ENCODE data around the gene ZNF200. TPM values are rescaled to one million over a fixed set of nuclear protein-coding genes. Genes with fewer than 3 reads are reported as not detected.
A peak's percentile ranks its signal among the peaks of the same experiment; 100 is the strongest.

ZNF200 gene
- total RNA-seq, 1 experiment from 2014 or later, result 8.8 TPM

- Histone ChIP-seq H3K27me3 (ENCODE audit: insufficient read depth, low read length) (no peaks in the 10 kb centered on the region), H3K36me3 (ENCODE audit: control insufficient read depth in 1 of 2, insufficient read depth in 2 of 2, low read length in 2 of 2) (no peaks in the 10 kb centered on the region), H3K4me2 (ENCODE audit: low read length) (peak overlapping the region; percentile 41), H3K9me3 (ENCODE audit: control insufficient read depth in 1 of 2, insufficient read depth in 1 of 2, low read depth in 1 of 2, low read length in 2 of 2) (no peaks in the 10 kb centered on the region), H3K27ac (ENCODE audit: low read depth, low read length) (peak overlapping the region; percentile 4; the same call in 1 of the 2 replicates), H4K20me1 (ENCODE audit: insufficient read depth) (no peaks in the 10 kb centered on the region), H2AFZ (ENCODE audit: low read depth, low read length, poor library complexity, severe bottlenecking) (no peak overlapping the region), H3K4me3 (replicated peaks in 1 of 2; ENCODE audit: low read depth in 1 of 2, low read length in 2 of 2) (no peak overlapping the region), H3K9ac (ENCODE audit: low read length) (no peak overlapping the region), H3K79me2 (ENCODE audit: insufficient read depth, low read length) (no peaks in the 10 kb centered on the region), H3K9me2 (ENCODE audit: insufficient read depth) (no peaks in the 10 kb centered on the region), H3K4me1 (ENCODE audit: control insufficient read depth in 1 of 2, insufficient read depth in 2 of 2, low read length in 2 of 2) (peaks cover 11 to 43% of the 10 kb centered on the region in 2 experiments; a peak in 3 of 4 replicates)
- intact Hi-C loops (cut with micrococcal nuclease), result loop anchor here (5.0 kb wide), 2 partner anchors 35 to 270 kb away; no protein-coding TSS in a partner anchor
- TF ChIP-seq YY1 (IDR thresholded peaks at IDR 0.05; ENCODE audit: extremely low read depth, insufficient replicate concordance, low read depth, low read length) (no peak), EZH2phosphoT487 (IDR thresholded peaks at IDR 0.05; ENCODE audit: borderline replicate concordance) (no peak), MAX (IDR thresholded peaks at IDR 0.05) (no peak), CBX3 (IDR thresholded peaks at IDR 0.05; ENCODE audit: low read depth) (no peak), POLR2AphosphoS5 (IDR thresholded peaks at IDR 0.05; ENCODE audit: low read depth, low read length) (no peak), POLR2A (IDR thresholded peaks at IDR 0.05; ENCODE audit: borderline replicate concordance, extremely low read depth, insufficient read depth, insufficient read length) (no peak), SRF (IDR thresholded peaks at IDR 0.05; ENCODE audit: low read depth) (no peak), JUND (IDR thresholded peaks at IDR 0.05) (no peak), ZFX (IDR thresholded peaks at IDR 0.05) (no peak), EZH2 (IDR thresholded peaks at IDR 0.05) (no peak), FOSL1 (IDR thresholded peaks at IDR 0.05; ENCODE audit: low read depth) (no peak)
- TF ChIP-seq, protein P1, sequence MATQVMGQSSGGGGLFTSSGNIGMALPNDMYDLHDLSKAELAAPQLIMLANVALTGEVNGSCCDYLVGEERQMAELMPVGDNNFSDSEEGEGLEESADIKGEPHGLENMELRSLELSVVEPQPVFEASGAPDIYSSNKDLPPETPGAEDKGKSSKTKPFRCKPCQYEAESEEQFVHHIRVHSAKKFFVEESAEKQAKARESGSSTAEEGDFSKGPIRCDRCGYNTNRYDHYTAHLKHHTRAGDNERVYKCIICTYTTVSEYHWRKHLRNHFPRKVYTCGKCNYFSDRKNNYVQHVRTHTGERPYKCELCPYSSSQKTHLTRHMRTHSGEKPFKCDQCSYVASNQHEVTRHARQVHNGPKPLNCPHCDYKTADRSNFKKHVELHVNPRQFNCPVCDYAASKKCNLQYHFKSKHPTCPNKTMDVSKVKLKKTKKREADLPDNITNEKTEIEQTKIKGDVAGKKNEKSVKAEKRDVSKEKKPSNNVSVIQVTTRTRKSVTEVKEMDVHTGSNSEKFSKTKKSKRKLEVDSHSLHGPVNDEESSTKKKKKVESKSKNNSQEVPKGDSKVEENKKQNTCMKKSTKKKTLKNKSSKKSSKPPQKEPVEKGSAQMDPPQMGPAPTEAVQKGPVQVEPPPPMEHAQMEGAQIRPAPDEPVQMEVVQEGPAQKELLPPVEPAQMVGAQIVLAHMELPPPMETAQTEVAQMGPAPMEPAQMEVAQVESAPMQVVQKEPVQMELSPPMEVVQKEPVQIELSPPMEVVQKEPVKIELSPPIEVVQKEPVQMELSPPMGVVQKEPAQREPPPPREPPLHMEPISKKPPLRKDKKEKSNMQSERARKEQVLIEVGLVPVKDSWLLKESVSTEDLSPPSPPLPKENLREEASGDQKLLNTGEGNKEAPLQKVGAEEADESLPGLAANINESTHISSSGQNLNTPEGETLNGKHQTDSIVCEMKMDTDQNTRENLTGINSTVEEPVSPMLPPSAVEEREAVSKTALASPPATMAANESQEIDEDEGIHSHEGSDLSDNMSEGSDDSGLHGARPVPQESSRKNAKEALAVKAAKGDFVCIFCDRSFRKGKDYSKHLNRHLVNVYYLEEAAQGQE (IDR thresholded peaks at IDR 0.05; ENCODE audit: low read depth), result no peak
- TF ChIP-seq, protein P2, sequence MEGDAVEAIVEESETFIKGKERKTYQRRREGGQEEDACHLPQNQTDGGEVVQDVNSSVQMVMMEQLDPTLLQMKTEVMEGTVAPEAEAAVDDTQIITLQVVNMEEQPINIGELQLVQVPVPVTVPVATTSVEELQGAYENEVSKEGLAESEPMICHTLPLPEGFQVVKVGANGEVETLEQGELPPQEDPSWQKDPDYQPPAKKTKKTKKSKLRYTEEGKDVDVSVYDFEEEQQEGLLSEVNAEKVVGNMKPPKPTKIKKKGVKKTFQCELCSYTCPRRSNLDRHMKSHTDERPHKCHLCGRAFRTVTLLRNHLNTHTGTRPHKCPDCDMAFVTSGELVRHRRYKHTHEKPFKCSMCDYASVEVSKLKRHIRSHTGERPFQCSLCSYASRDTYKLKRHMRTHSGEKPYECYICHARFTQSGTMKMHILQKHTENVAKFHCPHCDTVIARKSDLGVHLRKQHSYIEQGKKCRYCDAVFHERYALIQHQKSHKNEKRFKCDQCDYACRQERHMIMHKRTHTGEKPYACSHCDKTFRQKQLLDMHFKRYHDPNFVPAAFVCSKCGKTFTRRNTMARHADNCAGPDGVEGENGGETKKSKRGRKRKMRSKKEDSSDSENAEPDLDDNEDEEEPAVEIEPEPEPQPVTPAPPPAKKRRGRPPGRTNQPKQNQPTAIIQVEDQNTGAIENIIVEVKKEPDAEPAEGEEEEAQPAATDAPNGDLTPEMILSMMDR (IDR thresholded peaks at IDR 0.05 in 2 of 3, conservative IDR thresholded peaks at IDR 0.05 in 1 of 3; ENCODE audit: borderline replicate concordance in 1 of 3, insufficient read depth in 1 of 3, low read depth in 2 of 3, low read length in 2 of 3), result no peak
- ATAC-seq (no peak), DNase-seq (ENCODE audit: low read depth, low spot score) (no peak)
- POLR2A ChIA-PET, result interaction anchor here (1.0 to 1.6 kb wide), 4 partner anchors 15 to 37 kb away, joined by 3 to 8 read pairs (median 4); no protein-coding TSS in a partner anchor
- BruUV-seq (replicated peaks), result no TSS peak
- CTCF ChIA-PET, result interaction anchor here (1.1 to 2.0 kb wide), 4 partner anchors 15 to 58 kb away, joined by 3 to 8 read pairs (median 6); no protein-coding TSS in a partner anchor
- RAD21 ChIA-PET (ENCODE audit: low non-redundant PET in 1 of 2, low total read pairs in 2 of 2, uncharacterized antibody in 2 of 2, unreplicated experiment in 2 of 2), result interaction anchor here in 1 of 2 experiments (1.0 kb wide), 1 partner anchor 15 kb away, joined by 3 read pairs; no protein-coding TSS in a partner anchor
These were observed 47.8 kb downstream of the ZNF200 start for GRCh38 chr16:3186946-3187690.
